OCI-LY7 (cell line): Measurements from ENCODE around the gene TCL1B.

Experiments
- EZH2phosphoT487 ChIP-seq: fragments of 200-600 bp; sonication (generic); IDR thresholded peaks from 2 replicates; pipeline ENCODE4 v1.6.1; 2018; ENCODE audit warnings: low read depth, borderline replicate concordance, mild to moderate bottlenecking, mixed run types, antibody characterized with exemption, low read length, moderate library complexity, mixed read lengths
- TF ChIP-seq, protein P1 (sequence below): fragments of 200-600 bp; sonication (generic); conservative IDR thresholded peaks from 2 replicates; pipeline ENCODE4 v1.5.1; 2014; ENCODE audit warnings: mild to moderate bottlenecking, antibody characterized with exemption, low read length, moderate library complexity, mixed read lengths

DNA sequence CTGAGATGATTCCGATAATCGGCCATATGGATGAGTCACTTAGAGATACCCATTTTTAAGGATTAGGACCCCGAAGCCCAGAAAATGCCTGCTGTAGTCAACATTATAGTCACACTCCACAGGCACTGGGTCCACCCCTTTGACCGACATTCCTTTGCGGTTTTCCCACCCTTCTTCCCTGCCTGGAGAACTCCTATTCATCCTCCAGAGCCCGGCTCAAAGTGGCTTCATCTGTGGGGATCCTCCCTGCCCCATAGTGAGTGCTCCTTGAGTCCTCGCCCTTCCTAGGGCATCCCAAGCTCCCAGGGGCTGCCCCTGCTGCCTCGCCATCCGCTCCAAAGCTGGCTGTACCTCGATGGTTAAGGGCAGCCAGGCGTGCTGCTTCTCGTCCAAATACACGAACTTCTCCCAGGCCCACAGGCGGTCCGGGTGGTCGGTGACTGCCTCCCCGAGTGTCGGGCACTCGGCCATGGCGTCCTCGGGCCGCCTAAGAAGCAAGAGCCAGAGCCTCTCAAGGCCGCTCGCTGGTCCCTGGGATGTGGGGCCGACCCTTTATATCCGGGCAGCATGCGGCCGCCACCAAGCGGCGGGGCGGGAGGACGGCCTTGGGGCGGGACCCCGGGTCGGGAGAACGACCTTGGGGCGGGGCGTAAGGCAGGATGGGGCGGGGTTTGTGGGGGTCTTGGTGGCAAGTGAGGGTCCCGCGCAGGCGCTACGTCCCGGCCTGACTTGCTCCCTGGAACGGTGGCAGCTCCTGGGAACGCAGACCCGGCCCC is 27.6 kb downstream of the TCL1B start, which contains the start of gene TCL1A:
- TF ChIP-seq, protein P1, sequence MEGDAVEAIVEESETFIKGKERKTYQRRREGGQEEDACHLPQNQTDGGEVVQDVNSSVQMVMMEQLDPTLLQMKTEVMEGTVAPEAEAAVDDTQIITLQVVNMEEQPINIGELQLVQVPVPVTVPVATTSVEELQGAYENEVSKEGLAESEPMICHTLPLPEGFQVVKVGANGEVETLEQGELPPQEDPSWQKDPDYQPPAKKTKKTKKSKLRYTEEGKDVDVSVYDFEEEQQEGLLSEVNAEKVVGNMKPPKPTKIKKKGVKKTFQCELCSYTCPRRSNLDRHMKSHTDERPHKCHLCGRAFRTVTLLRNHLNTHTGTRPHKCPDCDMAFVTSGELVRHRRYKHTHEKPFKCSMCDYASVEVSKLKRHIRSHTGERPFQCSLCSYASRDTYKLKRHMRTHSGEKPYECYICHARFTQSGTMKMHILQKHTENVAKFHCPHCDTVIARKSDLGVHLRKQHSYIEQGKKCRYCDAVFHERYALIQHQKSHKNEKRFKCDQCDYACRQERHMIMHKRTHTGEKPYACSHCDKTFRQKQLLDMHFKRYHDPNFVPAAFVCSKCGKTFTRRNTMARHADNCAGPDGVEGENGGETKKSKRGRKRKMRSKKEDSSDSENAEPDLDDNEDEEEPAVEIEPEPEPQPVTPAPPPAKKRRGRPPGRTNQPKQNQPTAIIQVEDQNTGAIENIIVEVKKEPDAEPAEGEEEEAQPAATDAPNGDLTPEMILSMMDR, result peak; percentile 70
- TF ChIP-seq EZH2phosphoT487, result no peak
